ENCODE data around the gene SPOCK1. TPM values are rescaled to one million over a fixed set of nuclear protein-coding genes. Genes with fewer than 3 reads are reported as not detected.

SPOCK1 gene
- total RNA-seq, 4 donors from 2014 or later, result 8.6 to 34.8 (median 13.2) TPM

- Histone ChIP-seq H3K9me3 (no peaks in the 10 kb centered on the region), H3K4me1 (no peaks in the 10 kb centered on the region), H3K27me3 (no peaks in the 10 kb centered on the region), H3K27ac (no peak overlapping the region), H3K36me3 (no peaks in the 10 kb centered on the region), H3K4me3 (no peak overlapping the region)
- intact Hi-C loops (cut with DNase I; ENCODE audit: low total_unique reads) (no loop called here), in situ Hi-C loops (cut with MboI; ENCODE audit: low pct_ligation_motif_present in 1 of 4, low pct_unique_long_range_greater_than_20kb in 1 of 4, low sequenced_read_pairs in 3 of 4) (no loop called here)
- DNase-seq, result no peak
- TF ChIP-seq POLR2A (IDR thresholded peaks at IDR 0.05) (no peak), POLR2AphosphoS5 (IDR thresholded peaks at IDR 0.05) (no peak), EP300 (IDR thresholded peaks at IDR 0.05; ENCODE audit: low read depth) (no peak), CTCF (IDR thresholded peaks at IDR 0.05) (no peak)
- WGBS, 2 donors (ENCODE audit: low coverage in 1 of 2), result 79% methylated on average over 1 of the region's 1 CpG; no CpG with 5 or more reads in 1 of the 2 donors
Measured at GRCh38 chr5:137367951-137368350, 131.2 kb downstream of the SPOCK1 start.

- no peak for DNase-seq
- Histone ChIP-seq H3K4me3 (no peak overlapping the region), H3K27ac (no peak overlapping the region), H3K9me3 (no peaks in the 10 kb centered on the region), H3K36me3 (no peaks in the 10 kb centered on the region), H3K27me3 (no peaks in the 10 kb centered on the region), H3K4me1 (no peaks in the 10 kb centered on the region)
- in situ Hi-C loops (cut with MboI; ENCODE audit: low pct_ligation_motif_present in 1 of 4, low pct_unique_long_range_greater_than_20kb in 1 of 4, low sequenced_read_pairs in 3 of 4) (no loop called here), intact Hi-C loops (cut with DNase I; ENCODE audit: low total_unique reads) (no loop called here)
- 64 to 71% methylated on average over 2 to 3 of the region's 3 CpGs for WGBS, 2 donors (ENCODE audit: low coverage in 1 of 2)
- TF ChIP-seq POLR2A (IDR thresholded peaks at IDR 0.05) (no peak), CTCF (IDR thresholded peaks at IDR 0.05) (no peak), POLR2AphosphoS5 (IDR thresholded peaks at IDR 0.05) (no peak), EP300 (IDR thresholded peaks at IDR 0.05; ENCODE audit: low read depth) (no peak)
Measured at GRCh38 chr5:137366526-137366925, 132.6 kb downstream of the SPOCK1 start.

- in situ Hi-C loops (cut with MboI; ENCODE audit: low pct_ligation_motif_present in 1 of 4, low pct_unique_long_range_greater_than_20kb in 1 of 4, low sequenced_read_pairs in 3 of 4) (no loop called here), intact Hi-C loops (cut with DNase I; ENCODE audit: low total_unique reads) (no loop called here)
- H3K9me3 ChIP-seq, result no peaks in the 10 kb centered on the region
- no peak overlapping the region for H3K4me3 ChIP-seq
- H3K36me3 ChIP-seq, result no peaks in the 10 kb centered on the region
- WGBS, 2 donors (ENCODE audit: low coverage in 1 of 2), result 41 to 51% methylated on average over 3 of the region's 3 CpGs
- TF ChIP-seq POLR2AphosphoS5 (IDR thresholded peaks at IDR 0.05) (no peak), POLR2A (IDR thresholded peaks at IDR 0.05) (no peak), CTCF (IDR thresholded peaks at IDR 0.05) (no peak), EP300 (IDR thresholded peaks at IDR 0.05; ENCODE audit: low read depth) (no peak)
- H3K27me3 ChIP-seq, result no peaks in the 10 kb centered on the region
- H3K27ac ChIP-seq, result no peak overlapping the region
- DNase-seq, result no peak
- no peaks in the 10 kb centered on the region for H3K4me1 ChIP-seq
Measured at GRCh38 chr5:137365126-137365865, 133.8 kb downstream of the SPOCK1 start.

- intact Hi-C loops (cut with DNase I; ENCODE audit: low total_unique reads), result no loop called here
- no peak overlapping the region for H3K27ac ChIP-seq
- TF ChIP-seq POLR2AphosphoS5 (IDR thresholded peaks at IDR 0.05), result no peak
- no peak for TF ChIP-seq POLR2A (IDR thresholded peaks at IDR 0.05)
- TF ChIP-seq CTCF (IDR thresholded peaks at IDR 0.05), result no peak
- TF ChIP-seq EP300 (IDR thresholded peaks at IDR 0.05; ENCODE audit: low read depth), result no peak
- WGBS, 2 donors (ENCODE audit: low coverage in 1 of 2), result 48 to 69% methylated on average over 2 of the region's 2 CpGs
- in situ Hi-C loops (cut with MboI; ENCODE audit: low pct_ligation_motif_present in 1 of 4, low pct_unique_long_range_greater_than_20kb in 1 of 4, low sequenced_read_pairs in 3 of 4), result no loop called here
- no peaks in the 10 kb centered on the region for H3K4me1 ChIP-seq
- no peak overlapping the region for H3K4me3 ChIP-seq
- H3K27me3 ChIP-seq, result no peaks in the 10 kb centered on the region
- no peaks in the 10 kb centered on the region for H3K36me3 ChIP-seq
- no peak for DNase-seq
- no peaks in the 10 kb centered on the region for H3K9me3 ChIP-seq
Measured at GRCh38 chr5:137361280-137361679, 137.8 kb downstream of the SPOCK1 start.

Measured in transverse colon (tissue), 4 donors.